Cerebellar cortex (tissue), 1 donor: ENCODE measurements around the gene RASSF9.

Experiments used
- DNase-seq: peaks from one replicate; pipeline ENCODE4 v3.0.0-alpha.2; 2015; ENCODE audit warnings: low spot score

The RASSF9 gene

GRCh38 chr12:85836197-85837090 is at the start of gene RASSF9:
TSS of gene RASSF9 (minus strand) at chr12:85836409. CDS start at chr12:85836201, 208 bp downstream.
- no peak for DNase-seq

DNA sequence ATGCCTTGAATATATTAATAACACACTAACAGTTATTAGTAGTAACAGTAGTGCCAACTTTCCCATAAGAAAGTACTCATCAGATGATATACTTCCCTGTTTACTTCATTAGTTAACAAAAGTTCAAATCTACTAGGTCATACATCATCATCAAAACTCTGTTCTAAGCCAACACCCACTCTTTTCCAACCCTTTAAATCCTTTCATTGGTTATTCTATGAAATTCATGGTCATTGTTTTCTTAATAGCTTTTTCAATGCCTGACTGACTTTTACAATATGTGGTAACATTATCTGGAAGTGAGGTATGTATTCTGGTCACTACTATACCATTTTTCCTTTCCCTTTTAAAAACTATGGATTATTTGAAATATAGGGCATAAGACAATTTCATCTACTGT is 47.6 kb upstream of the RASSF9 start:
- DNase-seq = no peak

GRCh38 chr12:85877459-85877858 is 41.2 kb upstream of the RASSF9 start:
- DNase-seq = no peak

DNA sequence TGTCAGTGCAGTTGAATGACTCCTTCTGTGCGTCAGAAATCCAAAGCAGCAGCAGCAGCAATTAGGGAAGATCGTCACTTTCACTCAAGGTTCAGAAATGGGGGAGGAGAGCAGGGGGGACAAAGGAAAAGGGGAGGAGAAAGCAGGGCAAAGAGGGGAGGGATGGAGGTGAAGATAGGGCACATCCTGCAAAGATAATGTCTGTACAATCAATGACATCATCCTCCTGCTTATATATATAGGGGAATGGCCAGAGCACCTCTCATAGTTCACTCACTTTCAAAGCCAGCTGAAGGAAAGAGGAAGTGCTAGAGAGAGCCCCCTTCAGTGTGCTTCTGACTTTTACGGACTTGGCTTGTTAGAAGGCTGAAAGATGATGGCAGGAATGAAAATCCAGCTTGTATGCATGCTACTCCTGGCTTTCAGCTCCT is 37.8 kb upstream of the RASSF9 start, which contains the start of gene NTS:
TSS of gene NTS (plus strand) at position 265 of the 431 bp plus-strand sequence. CDS start at position 374, 109 bp downstream.
- peak; percentile 45 for DNase-seq

GRCh38 chr12:85872497-85873091 is 36.4 kb upstream of the RASSF9 start:
- peak; percentile 83 for DNase-seq

DNA sequence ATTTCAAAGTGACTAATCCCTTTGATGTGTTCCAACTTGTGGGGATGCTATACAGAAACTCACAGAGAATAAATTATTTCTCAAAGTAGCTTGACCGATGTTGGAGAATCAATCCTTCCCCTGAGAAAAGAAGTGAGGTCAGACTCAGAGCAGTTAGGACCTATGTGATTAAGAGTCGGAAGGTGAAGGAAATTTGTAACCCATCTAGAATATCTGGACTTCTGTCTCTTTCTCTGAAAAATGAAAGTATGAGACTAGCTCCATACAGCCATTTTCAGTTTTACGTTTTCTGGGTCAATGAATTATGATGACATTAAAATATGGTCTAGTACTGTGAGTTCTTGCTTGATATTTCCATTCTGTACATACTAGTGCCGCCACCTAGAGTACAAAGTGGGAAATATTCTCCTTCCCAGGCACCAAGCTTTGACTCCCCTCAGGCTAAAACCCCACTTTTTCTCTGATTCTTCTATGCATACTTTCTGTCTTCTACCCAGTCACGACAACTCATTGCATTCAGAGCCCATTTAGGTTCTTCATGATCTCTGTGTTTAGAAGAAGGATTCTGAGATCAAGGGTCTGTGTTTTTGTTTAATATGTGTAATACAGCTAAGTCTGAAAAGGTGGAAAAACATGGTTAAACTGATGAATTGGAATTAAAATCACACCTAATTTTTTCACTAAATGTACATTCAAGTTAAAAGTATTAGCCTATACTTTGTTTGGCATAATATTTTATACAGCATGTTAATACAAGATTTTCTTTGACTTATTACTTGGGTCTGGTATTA is 31.0 kb upstream of the RASSF9 start:
- peak; percentile 67 for DNase-seq

DNA sequence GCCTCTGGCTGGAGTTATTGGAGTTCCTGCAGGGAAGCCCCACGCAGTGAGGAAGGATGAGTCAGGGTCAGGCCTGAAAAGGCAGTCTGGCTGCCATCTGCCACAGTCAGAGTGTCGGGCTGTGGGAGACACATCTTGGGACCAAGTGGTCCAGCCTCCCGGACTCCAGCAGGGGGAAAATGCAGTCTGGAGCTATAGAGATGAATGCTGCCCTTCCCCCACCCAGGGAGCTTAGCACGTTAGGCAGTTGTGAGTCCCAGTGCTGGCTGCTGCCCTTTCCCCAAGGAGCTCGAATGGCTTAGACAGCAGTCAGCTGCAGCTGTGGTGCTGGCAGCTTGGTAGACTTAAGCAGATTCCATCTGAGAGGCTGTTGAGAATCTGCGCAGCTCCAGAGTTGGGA is 29.7 kb upstream of the RASSF9 start:
- no peak for DNase-seq

- DNase-seq = no peak
These were observed 20.8 kb upstream of the RASSF9 start for GRCh38 chr12:85856966-85857365.

GRCh38 chr12:85855305-85855704 is 19.1 kb upstream of the RASSF9 start:
- DNase-seq = no peak

DNA sequence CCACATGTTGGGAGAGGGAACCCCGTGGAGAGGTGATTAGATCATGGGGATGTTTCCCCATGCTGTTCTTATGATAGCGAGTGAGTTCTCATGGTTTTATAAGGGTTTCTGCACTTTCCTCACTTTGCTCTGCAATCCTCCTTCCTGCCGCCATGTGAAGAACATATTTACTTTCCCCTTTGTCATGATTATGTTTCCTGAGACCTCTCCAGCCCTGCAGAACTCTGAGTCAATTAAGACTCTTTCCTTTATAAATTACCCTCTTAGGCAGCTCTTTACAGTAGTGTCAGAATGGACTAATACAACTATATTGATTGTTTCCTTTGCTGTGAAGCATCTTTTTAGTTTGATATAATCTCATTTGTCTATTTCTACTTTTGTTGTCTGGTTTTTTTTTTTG is 13.1 kb upstream of the RASSF9 start:
- DNase-seq = no peak

GRCh38 chr12:85843606-85844310 is 7.5 kb upstream of the RASSF9 start:
- DNase-seq = no peak

- no peak for DNase-seq
These were observed 598 bp downstream of the RASSF9 start for GRCh38 chr12:85835426-85836196.

DNA sequence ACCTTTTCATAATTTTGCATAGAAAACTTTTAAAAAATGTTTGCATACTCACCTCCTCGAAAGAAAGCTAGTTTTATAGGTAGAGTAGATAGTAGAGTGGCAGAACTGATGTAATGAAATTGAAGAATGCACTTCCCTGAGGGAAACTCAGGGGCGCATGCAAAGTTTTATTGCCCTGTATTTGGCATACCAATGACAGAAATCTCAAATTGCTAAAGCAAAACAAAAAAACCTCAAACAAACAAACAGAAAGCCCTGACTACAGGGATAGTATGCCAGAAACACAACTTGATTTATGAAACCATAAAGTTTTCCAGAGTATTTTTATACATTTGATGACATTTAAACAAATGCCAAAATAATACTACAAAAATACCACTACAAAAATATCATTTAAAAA is 1.8 kb downstream of the RASSF9 start:
- DNase-seq = no peak

DNA sequence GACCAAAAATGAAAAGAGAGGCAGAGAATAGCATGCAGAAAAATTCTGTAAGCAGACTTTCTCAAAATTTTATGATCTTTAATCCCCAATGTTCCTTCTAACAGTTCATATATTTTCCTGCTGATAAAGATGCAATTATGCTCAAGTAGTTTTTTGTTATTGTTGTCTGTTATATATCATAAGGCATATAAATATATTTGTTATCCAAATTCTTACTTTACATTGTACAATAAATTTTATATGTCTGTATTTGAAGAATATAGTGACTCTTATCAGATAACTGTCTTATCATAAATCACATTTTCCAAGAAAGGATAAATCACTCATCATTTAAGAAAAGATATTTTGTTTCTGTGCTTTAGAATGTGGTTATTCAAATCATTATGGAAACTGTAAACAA is 2.6 kb downstream of the RASSF9 start:
- no peak for DNase-seq

DNA sequence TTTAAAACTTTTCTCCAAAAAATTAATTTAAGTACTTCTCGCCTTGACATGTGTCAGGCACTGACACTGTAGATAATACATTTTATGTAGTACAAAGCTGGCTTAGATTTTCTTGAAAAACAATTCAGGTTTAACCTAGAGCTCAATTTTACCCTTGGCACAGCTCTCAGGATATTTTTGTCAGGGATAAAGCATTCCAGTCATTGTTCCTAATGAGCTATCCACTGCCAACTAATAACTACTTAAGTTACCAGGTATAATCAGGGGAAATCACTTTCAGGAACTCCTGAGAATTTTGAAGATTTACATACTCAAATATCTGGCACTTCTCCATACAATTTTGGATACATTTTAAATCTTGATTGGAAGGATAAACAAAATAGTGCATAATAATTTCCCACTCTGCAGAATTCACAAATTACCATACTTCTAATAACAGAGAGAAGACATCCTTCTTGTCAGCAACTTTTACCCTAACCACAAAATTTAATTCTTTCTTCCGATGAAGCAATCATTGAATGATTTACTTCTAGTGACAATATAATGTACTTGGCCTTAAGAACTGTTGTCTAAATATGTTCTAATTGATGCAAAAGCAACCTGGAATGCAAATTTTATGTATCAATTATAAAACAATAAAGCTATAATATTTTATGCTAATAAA is 4.8 kb downstream of the RASSF9 start:
- no peak for DNase-seq

GRCh38 chr12:85829391-85829790 is 6.8 kb downstream of the RASSF9 start:
- DNase-seq = no peak

DNA sequence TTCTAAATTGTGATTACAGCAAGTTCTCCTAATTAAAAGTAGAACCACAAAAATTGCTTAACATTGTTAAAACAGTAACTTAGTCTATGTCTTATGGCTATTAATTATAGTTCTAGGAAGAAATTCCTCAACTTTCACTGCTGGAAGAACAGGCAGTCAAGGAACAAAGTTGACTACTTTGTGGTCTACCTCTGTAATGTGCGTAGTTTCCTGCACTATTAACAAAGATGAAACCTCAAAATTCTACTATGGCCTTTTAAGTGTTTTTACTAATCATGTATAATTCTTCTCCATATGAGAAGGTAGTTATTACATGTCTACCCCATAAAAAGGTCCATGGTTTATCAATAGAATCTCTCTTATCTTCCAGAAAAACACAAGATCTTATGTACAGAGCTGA is 7.6 kb downstream of the RASSF9 start:
- DNase-seq = no peak

- DNase-seq = peak; percentile 83
These were observed 10.5 kb downstream of the RASSF9 start for GRCh38 chr12:85825746-85826145.

- no peak for DNase-seq
These were observed 12.6 kb downstream of the RASSF9 start for GRCh38 chr12:85823436-85824180.

DNA sequence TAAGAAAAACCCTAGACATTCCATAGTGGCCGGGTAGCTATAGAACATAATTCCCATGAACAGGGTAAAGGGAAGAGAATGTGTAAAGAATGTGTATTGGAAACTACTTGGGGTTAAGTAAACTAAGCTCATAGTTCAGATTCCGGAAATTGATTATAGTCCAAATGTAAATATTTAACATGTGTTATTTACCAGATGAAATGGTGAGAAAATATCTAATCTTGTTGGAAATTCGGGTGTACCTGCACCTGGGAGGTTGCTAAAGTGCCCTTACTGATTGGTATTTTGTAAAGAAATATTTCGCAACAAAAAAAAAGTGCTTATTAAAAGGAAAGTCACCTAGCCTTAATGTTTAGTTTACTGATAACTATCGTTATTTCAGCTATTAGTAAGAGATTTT is 14.4 kb downstream of the RASSF9 start:
- no peak for DNase-seq
